PC-9 (cell line): ENCODE measurements around the gene RAP1GAP2. TPM values are rescaled to one million over a fixed set of nuclear protein-coding genes. Genes with fewer than 3 reads are reported as not detected.

Source experiments
- BruUV-seq: library from RNA; stranded (reverse); fragments of 400-500 nt; replicated peaks from 2 replicates; lab custom pipeline; 2021; lab: Mats Ljungman, UMichigan
- CTCF ChIA-PET: fragments of 300-600 bp; sonication (Branson Sonifier 250); formaldehyde crosslinking; loops from one replicate; lab custom pipeline; 2022; ENCODE audit warnings: antibody characterized with exemption; lab: Charles Lee
- POLR2A ChIA-PET: fragments of 300-600 bp; sonication (Branson Sonifier 250); formaldehyde crosslinking; loops from one replicate; lab custom pipeline; 2022; ENCODE audit warnings: antibody characterized with exemption; ENCODE audit not compliant: unreplicated experiment; lab: Charles Lee
- DNase-seq, 2 experiments: peaks; one replicate each; pipeline versions ENCODE4 v3.0.0 to v3.0.0-alpha.2; 2015 to 2022; ENCODE audit warnings: mixed read lengths in 1 of 2
- H2AFZ ChIP-seq: fragments of 200-600 bp; sonication (generic); 2 replicates; pipeline ENCODE4 v1.8.1; 2017; ENCODE audit warnings: antibody characterized with exemption
- H3F3A ChIP-seq: fragments of 200-600 bp; sonication (generic); 2 replicates; pipeline ENCODE4 v1.8.1; 2017; ENCODE audit warnings: antibody characterized with exemption, mild to moderate bottlenecking, low read depth; ENCODE audit not compliant: insufficient read depth
- H3K27ac ChIP-seq: fragments of 200-600 bp; sonication (generic); 2 replicates; pipeline ENCODE4 v1.6.1; 2016; ENCODE audit warnings: mixed run types
- H3K27me3 ChIP-seq: fragments of 200-600 bp; sonication (generic); 2 replicates; pipeline ENCODE4 v1.6.1; 2016; ENCODE audit warnings: low read depth, mixed run types; ENCODE audit not compliant: insufficient read depth
- H3K36me3 ChIP-seq: fragments of 200-600 bp; sonication (generic); 2 replicates; pipeline ENCODE4 v1.6.1; 2016; ENCODE audit warnings: low read depth, mixed run types
- H3K4me1 ChIP-seq: fragments of 200-600 bp; sonication (generic); replicated peaks from 2 replicates; pipeline ENCODE4 v1.6.1; 2016; ENCODE audit warnings: mixed run types; ENCODE audit not compliant: insufficient read depth
- H3K4me2 ChIP-seq: fragments of 200-600 bp; sonication (generic); 2 replicates; pipeline ENCODE4 v1.6.1; 2017; ENCODE audit warnings: mixed run types
- H3K4me3 ChIP-seq: fragments of 200-600 bp; sonication (generic); 2 replicates; pipeline ENCODE4 v1.6.1; 2016; ENCODE audit warnings: mixed run types
- H3K79me2 ChIP-seq: fragments of 200-600 bp; sonication (generic); 2 replicates; pipeline ENCODE4 v1.6.1; 2017; ENCODE audit warnings: low read depth, mixed run types
- H3K9me2 ChIP-seq: fragments of 200-600 bp; sonication (generic); 2 replicates; pipeline ENCODE4 v1.8.1; 2017; ENCODE audit warnings: mild to moderate bottlenecking; ENCODE audit not compliant: insufficient read depth
- H3K9me3 ChIP-seq: fragments of 200-600 bp; sonication (generic); 2 replicates; pipeline ENCODE4 v1.8.1; 2016; ENCODE audit warnings: low read depth; ENCODE audit not compliant: insufficient read depth
- H4K20me1 ChIP-seq: fragments of 200-600 bp; sonication (generic); 2 replicates; pipeline ENCODE4 v1.8.1; 2017; ENCODE audit not compliant: insufficient read depth
- EZH2 ChIP-seq: fragments of 200-600 bp; sonication (generic); IDR thresholded peaks from 2 replicates; pipeline ENCODE4 v1.8.0; 2017; ENCODE audit warnings: antibody characterized with exemption, low read depth
- intact Hi-C: fragments of 100-400 bp; cut with micrococcal nuclease; formaldehyde crosslinking; loops from one replicate; pipeline ENCODE4 v1.10.0; 2022; ENCODE audit not compliant: unreplicated experiment
- total RNA-seq: library from RNA; stranded (reverse); gene quantifications from 2 replicates; pipeline ENCODE4 v1.2.3, GENCODE V29; 2021
- TF ChIP-seq, protein P1 (sequence below): fragments of 200-600 bp; sonication (generic); conservative IDR thresholded peaks from 2 replicates; pipeline ENCODE4 v1.6.1; 2017; ENCODE audit warnings: mixed run types, antibody characterized with exemption, mild to moderate bottlenecking, moderate library complexity

Gene RAP1GAP2
- total RNA-seq, 1 experiment from 2014 or later = 10.1 TPM

DNA sequence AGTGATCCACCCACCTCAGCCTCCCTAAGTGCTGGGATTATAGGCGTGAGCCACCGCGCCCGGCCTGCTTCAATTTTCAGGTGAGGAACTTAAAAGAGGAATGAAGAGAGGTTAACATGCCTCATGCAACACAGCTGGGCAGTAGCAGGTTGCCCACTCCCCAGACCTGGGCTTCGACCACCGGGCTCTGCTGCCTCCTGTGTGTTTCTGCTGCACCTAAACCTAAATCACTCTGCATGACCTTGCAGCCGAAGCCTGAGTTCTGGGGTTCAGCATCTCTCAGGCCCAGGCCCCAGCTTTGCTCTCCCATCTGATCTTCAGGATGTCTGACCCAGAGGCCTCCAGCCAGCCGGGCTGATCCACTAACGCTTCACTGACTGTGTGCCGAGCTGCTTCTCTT, 154.6 kb downstream of the RAP1GAP2 start:
- Histone ChIP-seq H3K36me3 (no peaks in the 10 kb centered on the region), H3K9me3 (no peaks in the 10 kb centered on the region), H2AFZ (no peak overlapping the region), H3F3A (peaks cover 13% of the 10 kb centered on the region), H3K79me2 (no peaks in the 10 kb centered on the region), H3K27me3 (no peaks in the 10 kb centered on the region), H3K9me2 (no peaks in the 10 kb centered on the region), H3K4me1 (peaks cover 18% of the 10 kb centered on the region), H3K27ac (no peak overlapping the region), H4K20me1 (no peaks in the 10 kb centered on the region), H3K4me2 (no peak overlapping the region), H3K4me3 (no peak overlapping the region)
- BruUV-seq = no TSS peak
- POLR2A ChIA-PET = no interaction called here
- no peak for DNase-seq
- intact Hi-C loops = no loop called here
- CTCF ChIA-PET = interaction anchor here (0.6 kb wide), 1 partner anchor 1959 kb away, joined by 8 read pairs; no protein-coding TSS in a partner anchor
- TF ChIP-seq, protein P1, sequence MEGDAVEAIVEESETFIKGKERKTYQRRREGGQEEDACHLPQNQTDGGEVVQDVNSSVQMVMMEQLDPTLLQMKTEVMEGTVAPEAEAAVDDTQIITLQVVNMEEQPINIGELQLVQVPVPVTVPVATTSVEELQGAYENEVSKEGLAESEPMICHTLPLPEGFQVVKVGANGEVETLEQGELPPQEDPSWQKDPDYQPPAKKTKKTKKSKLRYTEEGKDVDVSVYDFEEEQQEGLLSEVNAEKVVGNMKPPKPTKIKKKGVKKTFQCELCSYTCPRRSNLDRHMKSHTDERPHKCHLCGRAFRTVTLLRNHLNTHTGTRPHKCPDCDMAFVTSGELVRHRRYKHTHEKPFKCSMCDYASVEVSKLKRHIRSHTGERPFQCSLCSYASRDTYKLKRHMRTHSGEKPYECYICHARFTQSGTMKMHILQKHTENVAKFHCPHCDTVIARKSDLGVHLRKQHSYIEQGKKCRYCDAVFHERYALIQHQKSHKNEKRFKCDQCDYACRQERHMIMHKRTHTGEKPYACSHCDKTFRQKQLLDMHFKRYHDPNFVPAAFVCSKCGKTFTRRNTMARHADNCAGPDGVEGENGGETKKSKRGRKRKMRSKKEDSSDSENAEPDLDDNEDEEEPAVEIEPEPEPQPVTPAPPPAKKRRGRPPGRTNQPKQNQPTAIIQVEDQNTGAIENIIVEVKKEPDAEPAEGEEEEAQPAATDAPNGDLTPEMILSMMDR = no peak
- no peak for TF ChIP-seq EZH2

DNA sequence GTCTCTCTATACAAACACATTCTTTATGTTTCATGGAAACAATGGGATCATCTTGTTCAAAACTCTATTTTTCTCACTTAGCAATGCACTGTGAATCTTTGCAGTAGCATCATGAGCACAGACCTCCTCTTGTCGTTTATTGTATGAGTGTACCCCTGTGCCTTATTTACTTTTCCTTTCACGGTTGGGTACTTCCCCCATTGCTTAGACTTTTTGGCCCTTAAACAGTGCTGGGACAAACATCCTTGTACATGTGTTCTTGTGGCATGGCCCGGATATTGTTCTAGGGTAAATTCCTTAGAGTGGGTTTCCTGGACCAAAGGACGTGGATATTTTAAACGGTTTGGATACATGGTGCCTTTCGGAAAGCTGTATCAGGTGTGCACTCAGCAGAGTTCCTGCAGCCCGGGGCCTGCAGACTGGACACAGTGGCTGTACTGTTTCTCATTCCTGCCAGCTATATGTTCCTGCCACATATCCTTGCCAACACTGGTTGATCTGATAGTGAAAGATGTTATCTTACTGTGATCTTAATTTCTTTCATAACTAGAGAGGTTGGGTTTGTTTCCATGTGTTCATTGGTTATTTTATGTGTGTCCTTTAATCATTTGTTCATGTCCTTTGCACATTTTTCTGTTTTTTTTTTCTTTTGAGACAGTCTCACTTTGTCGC, 156.1 kb downstream of the RAP1GAP2 start:
- Histone ChIP-seq H3K9me2 (no peaks in the 10 kb centered on the region), H4K20me1 (no peaks in the 10 kb centered on the region), H3F3A (peaks cover 17% of the 10 kb centered on the region), H3K79me2 (no peaks in the 10 kb centered on the region), H3K4me1 (peaks cover 28% of the 10 kb centered on the region), H3K36me3 (no peaks in the 10 kb centered on the region), H2AFZ (no peak overlapping the region), H3K4me2 (no peak overlapping the region), H3K27me3 (no peaks in the 10 kb centered on the region), H3K9me3 (no peaks in the 10 kb centered on the region), H3K27ac (no peak overlapping the region), H3K4me3 (no peak overlapping the region)
- TF ChIP-seq, protein P1 = no peak
- TF ChIP-seq EZH2 = no peak
- ChIA-PET CTCF (no interaction called here), POLR2A (no interaction called here)
- intact Hi-C loops = no loop called here
- no peak for DNase-seq
- BruUV-seq = no TSS peak

DNA sequence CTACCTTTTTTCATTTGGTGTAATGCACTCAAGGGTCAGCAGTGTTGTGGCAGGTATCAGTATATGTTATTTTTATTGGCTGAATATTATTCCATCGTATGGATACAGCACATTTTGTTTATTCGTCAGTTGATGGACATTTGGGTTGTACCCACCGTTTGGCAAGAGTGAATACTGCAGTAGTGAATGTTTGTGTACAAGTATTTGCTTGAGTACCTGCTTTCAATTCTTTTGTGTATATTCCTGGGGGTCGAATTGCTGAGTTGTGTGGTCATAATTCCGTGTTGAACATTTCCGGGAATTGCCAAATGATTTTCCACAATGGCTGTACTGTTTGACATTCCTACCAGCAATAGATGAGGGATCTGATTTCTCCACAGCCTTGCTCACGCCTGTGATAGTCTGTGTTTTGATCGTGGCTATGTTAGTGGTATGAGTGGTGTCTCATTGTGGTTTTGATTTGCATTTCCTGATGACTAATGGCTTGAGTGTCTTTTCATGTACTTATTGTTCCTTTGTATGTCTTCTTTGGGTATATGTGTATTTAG, 158.7 kb downstream of the RAP1GAP2 start:
- Histone ChIP-seq H3K79me2 (no peaks in the 10 kb centered on the region), H3K4me3 (no peak overlapping the region), H3K27ac (peak overlapping the region; percentile 77), H3K36me3 (no peaks in the 10 kb centered on the region), H4K20me1 (no peaks in the 10 kb centered on the region), H3K9me2 (no peaks in the 10 kb centered on the region), H3K27me3 (no peaks in the 10 kb centered on the region), H3K9me3 (no peaks in the 10 kb centered on the region), H3K4me1 (peaks cover 47% of the 10 kb centered on the region), H3K4me2 (peak overlapping the region; percentile 51), H2AFZ (no peak overlapping the region), H3F3A (peaks cover 27% of the 10 kb centered on the region)
- no TSS peak for BruUV-seq
- ChIA-PET POLR2A (interaction anchor here (0.6 to 1.3 kb wide), 6 partner anchors 8 to 1500 kb away, joined by 3 to 10 read pairs (median 6); no protein-coding TSS in a partner anchor), CTCF (interaction anchor here (0.5 kb wide), 1 partner anchor 92 kb away, joined by 6 read pairs; no protein-coding TSS in a partner anchor)
- intact Hi-C loops = loop anchor here (1.0 kb wide), 2 partner anchors 49 to 63 kb away; no protein-coding TSS in a partner anchor
- peak; percentile 80 to 99 for DNase-seq
- TF ChIP-seq EZH2 = no peak
